GM19023 (cell line): ENCODE data around the gene CDH23.

Source experiments
- ATAC-seq: cut with Tn5 transposase; IDR thresholded peaks from one replicate; pipeline ENCODE4 v1.9.1; 2021; ENCODE audit warnings: mild to moderate bottlenecking, moderate library complexity; ENCODE audit not compliant: unreplicated experiment

CDH23 gene

DNA sequence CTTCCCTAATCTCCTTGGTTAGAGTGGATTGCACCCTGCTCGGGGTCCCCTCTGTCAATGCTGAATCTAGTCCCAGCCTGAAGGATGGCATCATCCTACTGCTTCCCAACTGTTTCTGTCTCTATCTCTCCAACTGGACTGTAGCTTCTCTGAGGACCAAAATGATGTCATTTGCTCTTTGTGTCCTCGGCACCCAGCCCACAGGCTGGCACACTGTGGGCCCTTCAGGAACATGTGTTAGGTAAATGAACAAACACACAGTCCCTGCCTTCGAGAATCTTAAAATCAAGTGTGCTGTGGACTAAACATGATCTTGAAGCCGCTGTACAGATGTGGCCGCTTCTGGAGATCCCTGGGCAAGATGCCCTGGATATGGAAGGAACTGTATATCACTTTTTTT lies 5.0 kb upstream of the CDH23 start:
- ATAC-seq = no peak

GRCh38 chr10:71392292-71392691 lies 4.4 kb upstream of the CDH23 start:
- ATAC-seq = no peak

DNA sequence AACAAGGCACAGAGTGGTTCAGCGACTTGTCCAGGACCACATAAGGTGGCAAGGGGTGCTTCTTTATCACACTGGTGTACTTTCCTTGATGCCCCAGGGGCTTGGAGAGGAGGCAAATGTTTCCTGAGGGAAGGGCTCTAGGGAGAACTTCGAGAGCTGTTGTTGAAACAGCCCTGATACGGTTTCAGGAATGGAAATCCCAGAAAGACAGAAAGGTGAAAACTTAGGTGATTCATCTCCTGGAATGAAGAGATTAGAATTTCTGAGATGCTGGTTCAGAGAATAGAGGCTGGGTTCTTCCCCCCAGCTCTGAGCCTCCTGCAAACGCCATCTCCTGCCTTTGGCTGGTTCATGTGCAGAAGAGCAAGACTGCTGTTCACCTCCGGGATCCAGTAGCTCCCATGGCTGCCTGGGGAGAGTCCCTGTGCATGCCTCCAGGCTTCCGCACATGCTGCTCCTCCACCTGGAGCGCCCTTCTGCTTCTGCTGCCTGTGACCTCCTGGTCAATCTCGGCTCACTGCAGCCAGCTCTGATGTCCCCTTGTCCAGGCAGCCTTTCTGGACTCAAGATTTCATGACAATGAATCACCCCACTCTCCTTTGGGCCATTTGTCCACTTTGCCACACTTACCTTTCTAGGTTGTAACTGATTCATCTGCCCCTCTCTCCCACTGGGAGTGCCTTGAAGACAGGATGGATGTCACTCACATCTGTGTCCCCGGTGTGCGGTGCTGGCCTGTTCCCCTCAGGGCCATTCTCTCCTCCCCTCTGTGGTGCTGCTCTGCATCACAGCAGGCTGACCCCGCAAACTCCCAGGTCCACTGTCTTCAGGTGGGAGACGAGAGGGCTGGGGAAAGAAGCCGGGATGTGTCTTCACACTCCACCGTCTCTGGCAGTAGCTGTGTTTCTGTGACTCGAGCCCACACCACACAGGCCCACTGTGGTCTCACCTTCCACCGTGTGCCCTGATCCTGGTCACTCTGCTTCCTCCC lies 3.6 kb upstream of the CDH23 start:
- no peak for ATAC-seq

GRCh38 chr10:71393841-71394475 lies 2.8 kb upstream of the CDH23 start:
- ATAC-seq = no peak

DNA sequence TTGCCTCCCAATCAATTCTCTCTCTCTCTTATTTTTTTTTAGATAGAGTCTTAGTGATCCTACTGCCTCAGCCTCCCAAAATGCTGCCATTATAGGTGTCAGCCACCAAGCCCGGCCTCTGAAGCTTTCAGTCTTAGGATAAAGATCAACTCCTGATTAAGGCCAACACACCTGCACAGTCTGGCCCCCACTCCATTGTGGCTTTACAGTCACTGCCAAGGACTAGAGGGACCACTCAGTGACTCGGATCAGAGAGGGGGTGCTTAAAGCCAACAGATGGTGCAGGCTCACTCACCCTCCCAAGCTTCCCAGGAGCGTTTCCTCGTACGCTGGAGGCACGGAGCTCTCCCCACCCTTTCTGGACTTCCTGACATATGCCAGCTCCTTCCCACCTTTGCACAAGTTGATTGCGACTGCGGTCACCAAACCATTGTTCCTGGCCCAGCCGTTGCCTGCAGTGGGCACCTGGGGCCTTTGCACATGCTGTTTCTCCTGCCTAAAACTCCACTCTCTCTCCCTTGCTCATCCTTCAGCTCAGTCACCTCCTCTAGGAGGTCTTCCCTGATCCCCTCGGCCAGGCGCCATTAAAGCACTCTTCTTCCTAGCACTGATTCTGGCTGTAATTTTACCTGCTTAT lies 1.7 kb upstream of the CDH23 start:
- no peak for ATAC-seq

DNA sequence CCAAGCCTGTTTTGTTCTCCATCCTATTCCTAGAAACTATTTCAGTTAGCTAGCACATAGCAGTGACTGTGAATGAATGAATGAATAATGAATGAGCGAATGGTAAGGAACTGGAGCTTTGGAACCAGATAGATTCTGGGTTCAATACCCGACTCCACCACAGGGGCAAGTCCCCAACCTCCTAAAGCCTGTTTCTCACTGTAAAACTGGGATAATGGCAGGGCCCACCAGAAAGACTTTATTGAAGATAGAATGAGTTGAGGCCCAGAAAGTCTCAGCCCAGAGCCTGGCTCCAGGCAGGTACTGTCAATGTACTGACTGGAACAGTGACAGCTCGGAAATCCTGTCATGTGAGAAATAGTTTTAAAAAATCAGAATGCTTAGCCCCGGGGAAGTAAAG lies 1.1 kb upstream of the CDH23 start:
- no peak for ATAC-seq

DNA sequence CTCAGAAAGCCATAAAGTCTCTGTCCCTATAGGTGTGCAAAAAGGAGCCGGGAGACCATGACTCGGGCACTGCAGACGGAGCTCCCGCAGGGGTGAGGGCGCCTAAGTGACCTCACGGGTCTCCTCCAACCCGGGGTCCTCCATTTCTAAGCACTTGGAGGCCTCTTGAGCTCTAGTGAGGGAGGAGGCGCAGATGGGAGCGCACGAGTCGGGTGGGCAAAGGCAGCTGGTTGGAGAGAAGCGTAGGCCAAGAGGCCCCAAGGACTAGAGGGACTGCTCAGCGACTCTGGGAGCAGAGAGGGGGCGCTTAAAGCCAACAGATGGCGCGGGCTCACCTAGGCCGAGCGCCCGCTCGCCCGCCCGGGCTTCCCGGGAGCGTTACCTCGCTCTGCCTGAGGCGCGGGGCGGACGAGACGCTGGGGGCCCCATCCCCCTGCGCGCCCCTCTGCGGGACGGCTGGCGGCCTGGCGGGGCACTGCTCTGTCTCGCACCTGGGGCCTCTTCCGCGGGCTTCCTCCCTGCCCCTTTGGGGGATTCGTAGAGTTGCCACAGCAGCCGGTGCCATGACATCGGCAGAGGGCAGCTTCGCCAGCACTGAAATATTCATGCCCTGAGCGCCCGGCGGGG lies 523 bp upstream of the CDH23 start:
- ATAC-seq = no peak

GRCh38 chr10:71397296-71398212 lies 834 bp downstream of the CDH23 start:
- ATAC-seq = no peak

DNA sequence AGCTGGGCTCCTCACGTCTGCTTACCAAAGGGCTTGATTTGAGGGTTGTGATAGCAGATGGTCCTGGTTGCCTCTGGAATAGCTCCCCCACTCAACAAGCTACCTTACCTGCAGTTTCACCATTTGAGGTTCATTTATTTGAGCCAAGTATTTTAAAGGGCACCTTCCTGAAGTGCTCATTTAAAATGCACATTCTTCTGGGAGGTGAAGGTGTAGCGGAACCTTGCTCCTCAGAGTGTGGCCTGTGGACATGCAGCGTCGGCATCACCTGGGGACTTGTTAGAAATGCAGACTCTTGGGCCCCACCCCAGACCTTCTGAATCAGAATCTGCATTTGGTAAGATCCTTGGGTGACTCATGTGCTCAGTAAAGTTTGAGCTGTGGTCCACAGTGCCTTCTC lies 2.3 kb downstream of the CDH23 start:
- ATAC-seq = no peak

- ATAC-seq = no peak
Measured at GRCh38 chr10:71399946-71400345, 3.2 kb downstream of the CDH23 start.

DNA sequence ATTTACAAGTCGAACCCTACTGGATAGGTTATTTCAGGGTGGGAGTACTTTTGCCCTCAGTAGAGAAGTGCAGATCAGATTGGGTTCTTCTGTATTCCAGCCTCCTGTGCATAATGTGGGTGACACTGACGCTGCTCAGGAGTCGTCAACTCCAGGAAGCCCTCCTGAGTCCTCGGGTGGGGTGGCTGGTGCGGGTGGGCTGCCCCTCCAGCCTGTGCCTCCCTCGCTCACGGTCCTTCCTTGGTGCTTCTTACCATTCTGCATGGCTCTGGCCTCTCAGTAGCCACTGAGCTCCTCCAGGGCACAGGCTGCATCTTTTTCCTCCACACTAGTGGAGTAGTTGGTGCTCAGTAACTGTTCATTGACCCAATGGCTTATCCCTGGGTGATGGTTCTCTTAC lies 4.3 kb downstream of the CDH23 start:
- ATAC-seq = no peak

DNA sequence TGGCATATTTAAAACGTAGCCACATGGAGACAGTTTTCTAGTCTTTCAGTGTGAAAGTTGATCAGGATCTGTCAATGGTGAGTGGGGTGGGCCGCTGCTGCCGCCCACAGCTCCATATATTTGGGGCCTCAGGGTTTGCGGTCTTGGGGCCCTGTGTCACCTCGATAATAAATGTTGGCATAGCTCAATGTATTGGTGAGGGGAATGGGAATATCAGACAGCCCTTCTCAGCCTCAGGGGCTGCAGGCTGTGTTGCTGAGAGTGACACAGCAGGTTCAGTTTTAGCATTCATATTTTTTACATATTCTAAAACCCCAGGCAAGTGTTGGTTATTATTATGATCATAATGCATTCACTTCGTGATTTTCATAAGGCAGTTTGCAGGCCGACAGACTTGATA lies 5.3 kb downstream of the CDH23 start:
- no peak for ATAC-seq

DNA sequence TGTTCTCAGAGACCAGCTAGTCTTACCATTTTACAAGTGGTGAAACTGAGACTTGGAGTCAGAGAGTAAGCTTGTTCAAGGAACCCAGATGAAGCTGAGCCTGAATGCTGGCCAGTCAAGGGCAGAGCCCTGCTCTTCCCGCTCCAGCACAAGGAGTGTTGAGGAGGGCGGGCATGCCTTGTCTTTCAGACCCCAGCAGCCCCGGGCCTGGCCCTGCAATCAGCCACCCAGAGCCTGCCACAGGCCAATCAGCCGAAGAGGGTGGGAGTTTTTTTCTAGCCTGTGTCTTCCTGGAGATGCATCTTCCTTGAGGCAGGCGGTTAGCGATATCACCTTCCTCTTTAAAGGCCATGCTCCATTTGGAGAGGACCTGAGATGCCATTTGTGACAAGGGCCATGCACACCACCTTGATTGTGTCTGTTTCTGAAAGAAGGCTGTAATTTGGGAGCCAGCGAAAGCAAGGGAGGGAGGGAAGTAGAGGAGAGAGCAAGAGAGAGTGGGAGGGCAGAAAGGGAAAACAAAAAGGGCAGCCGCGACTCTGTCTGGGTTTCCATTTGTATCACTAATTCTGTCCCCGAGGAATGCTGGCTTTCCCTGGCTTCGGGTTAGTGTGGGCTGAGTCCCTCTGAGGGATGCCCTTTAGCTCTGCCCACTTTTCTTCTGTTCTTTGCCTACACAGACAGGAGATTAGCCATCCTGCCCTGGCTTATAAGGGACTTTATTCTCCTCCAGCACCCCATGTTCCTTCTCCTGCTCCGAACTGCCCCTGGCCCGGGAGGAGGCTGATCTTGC lies 8.0 kb downstream of the CDH23 start:
- ATAC-seq = no peak

DNA sequence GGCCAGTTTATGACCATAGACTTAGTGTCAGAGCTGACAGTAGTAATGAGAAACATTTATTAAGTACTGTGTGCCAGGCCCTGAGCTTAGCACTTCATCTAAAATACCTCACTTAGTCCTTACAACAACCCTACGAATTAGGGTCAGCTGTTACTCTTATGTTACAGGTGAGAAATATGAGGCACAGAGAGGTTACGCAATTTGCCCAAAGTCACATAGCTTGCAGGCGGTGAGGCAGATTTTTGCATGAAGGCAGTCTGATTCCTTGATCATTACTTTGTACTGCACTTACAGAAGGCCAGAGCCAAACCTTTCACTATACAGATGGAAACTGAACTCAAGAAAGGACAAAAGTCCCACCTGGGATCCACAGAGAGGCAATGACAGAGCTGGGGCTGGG lies 10.2 kb downstream of the CDH23 start:
- ATAC-seq = no peak

DNA sequence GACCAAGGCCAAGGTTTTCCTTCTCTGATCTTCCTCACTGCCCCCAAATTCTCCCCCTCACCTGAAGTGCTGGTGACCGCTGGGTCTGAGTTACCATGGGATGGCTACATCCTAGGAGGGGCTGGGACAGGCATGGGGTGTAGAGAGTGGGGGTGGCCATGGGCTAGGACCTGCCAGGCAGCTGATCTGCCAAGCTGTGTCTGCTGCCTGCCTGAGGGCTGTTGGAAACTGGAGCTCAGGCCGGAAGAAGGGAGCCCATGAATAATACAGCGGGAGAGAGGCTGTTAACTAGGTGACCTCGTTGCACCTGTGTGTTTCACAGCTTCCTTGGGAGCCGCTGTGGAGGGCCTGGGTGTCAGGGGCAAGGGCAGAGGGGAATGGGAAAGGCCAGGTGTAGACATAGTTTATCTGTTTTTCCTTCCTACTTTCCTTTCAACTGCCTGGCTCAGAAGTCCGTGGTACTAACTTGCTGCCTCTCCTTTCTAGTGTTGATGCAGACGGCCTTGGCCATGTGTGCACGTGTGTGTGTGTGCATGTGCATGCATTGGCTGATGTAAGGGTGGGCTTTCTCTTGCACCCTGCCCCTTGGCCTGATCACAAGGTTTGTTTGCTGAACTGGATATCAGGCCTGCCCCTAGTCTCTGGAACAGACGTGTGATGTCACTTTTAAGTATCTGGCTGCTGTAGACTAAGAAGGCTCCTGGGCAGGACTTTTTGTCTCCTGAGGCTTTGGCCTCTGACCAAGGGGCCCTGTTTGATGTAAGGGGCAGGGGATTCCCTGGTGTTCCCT lies 11.9 kb downstream of the CDH23 start:
- no peak for ATAC-seq

- ATAC-seq = no peak
Measured at GRCh38 chr10:71409516-71410104, 12.9 kb downstream of the CDH23 start.

DNA sequence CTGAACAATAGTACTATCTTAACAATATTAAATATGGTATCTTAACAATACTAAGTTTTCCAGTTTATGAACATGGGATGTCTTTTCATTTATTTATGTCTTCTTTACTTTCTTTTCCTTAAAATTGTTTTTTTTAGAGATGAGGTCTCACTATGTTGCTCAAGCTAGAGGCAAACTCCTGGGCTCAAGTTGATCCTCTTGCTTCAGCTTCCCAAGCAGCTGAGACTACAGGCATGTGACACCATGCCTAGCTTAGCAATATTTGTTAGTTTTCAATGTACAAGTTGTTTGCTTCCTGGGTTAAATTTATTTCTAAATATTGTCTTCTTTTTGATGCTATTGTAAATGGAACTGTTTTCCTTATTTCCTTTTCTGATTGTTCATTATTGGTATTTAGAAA lies 16.9 kb downstream of the CDH23 start:
- ATAC-seq = no peak

GRCh38 chr10:71414359-71414758 lies 17.6 kb downstream of the CDH23 start:
- no peak for ATAC-seq
